ENCODE data around the gene APBA2.

GRCh38 chr15:29101491-29101890 is 215.7 kb downstream of the APBA2 start:
- no peak for TF ChIP-seq EZH2 (IDR thresholded peaks at IDR 0.05; ENCODE audit: low read length)
- TF ChIP-seq, protein P1, sequence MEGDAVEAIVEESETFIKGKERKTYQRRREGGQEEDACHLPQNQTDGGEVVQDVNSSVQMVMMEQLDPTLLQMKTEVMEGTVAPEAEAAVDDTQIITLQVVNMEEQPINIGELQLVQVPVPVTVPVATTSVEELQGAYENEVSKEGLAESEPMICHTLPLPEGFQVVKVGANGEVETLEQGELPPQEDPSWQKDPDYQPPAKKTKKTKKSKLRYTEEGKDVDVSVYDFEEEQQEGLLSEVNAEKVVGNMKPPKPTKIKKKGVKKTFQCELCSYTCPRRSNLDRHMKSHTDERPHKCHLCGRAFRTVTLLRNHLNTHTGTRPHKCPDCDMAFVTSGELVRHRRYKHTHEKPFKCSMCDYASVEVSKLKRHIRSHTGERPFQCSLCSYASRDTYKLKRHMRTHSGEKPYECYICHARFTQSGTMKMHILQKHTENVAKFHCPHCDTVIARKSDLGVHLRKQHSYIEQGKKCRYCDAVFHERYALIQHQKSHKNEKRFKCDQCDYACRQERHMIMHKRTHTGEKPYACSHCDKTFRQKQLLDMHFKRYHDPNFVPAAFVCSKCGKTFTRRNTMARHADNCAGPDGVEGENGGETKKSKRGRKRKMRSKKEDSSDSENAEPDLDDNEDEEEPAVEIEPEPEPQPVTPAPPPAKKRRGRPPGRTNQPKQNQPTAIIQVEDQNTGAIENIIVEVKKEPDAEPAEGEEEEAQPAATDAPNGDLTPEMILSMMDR (optimal IDR thresholded peaks at IDR 0.05 in 1 of 3, IDR thresholded peaks at IDR 0.05 in 1 of 3, conservative IDR thresholded peaks at IDR 0.05 in 1 of 3; ENCODE audit: extremely low read depth in 1 of 3, insufficient read depth in 2 of 3, low read length in 3 of 3) = no peak
